Measurements from ENCODE around the gene WFIKKN2.

DNA sequence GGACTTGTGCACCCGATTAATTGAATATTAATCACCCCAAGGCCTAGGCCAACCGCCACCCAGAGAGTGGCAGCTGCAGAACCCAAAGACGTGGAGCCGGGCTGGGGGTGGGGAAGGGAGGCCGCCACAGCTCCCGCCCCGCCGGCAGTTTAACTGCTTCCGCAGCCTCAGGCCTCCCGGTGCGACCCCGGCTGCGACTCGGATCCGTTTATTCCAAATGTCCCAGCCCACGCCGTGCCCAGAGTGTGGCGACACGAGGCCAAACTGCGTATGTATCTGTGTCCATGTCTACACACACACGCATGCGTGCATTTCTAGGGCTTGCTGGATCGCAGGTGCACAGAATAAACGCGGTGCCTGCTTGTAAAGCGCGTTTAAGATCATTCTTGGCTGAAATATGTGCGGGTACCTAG lies 31.6 kb downstream of the WFIKKN2 start:
- TF ChIP-seq, protein P1, sequence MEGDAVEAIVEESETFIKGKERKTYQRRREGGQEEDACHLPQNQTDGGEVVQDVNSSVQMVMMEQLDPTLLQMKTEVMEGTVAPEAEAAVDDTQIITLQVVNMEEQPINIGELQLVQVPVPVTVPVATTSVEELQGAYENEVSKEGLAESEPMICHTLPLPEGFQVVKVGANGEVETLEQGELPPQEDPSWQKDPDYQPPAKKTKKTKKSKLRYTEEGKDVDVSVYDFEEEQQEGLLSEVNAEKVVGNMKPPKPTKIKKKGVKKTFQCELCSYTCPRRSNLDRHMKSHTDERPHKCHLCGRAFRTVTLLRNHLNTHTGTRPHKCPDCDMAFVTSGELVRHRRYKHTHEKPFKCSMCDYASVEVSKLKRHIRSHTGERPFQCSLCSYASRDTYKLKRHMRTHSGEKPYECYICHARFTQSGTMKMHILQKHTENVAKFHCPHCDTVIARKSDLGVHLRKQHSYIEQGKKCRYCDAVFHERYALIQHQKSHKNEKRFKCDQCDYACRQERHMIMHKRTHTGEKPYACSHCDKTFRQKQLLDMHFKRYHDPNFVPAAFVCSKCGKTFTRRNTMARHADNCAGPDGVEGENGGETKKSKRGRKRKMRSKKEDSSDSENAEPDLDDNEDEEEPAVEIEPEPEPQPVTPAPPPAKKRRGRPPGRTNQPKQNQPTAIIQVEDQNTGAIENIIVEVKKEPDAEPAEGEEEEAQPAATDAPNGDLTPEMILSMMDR (IDR thresholded peaks at IDR 0.05): no peak
- no peak for TF ChIP-seq POLR2A (IDR thresholded peaks at IDR 0.05)

All from uterus (tissue), 2 donors.